ENCODE results near the gene LIPM.

The LIPM gene

DNA sequence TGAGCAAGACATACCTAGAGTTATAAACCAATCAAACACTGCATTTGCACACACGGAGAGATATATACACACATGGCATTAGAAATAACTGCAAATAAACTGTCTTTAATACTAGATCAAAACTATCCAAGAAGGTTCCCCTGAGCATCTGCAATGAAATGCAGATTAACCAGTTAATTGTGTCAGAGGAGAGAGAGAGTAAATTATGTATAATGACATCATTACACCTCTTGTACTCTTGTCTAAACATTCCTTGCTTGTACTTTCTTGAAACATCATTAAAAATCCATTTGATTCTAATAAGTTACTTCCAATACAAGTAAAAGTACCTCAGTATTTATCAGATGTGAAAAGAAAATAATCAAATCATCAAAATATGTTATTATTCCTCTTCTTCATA is 48.2 kb downstream of the LIPM start:
- no peak for FAIRE-seq
- TF ChIP-seq POU2F2 (IDR thresholded peaks at IDR 0.05; ENCODE audit: low read depth, low read length) = no peak
- no peak for TF ChIP-seq SPI1 (IDR thresholded peaks at IDR 0.05; ENCODE audit: low read depth, low read length)
- no peak for TF ChIP-seq POLR2A (IDR thresholded peaks at IDR 0.05; ENCODE audit: low read depth, low read length)
- TF ChIP-seq TAF1 (IDR thresholded peaks at IDR 0.05; ENCODE audit: low read depth, low read length) = no peak
- no peak for TF ChIP-seq POLR2AphosphoS5 (IDR thresholded peaks at IDR 0.05; ENCODE audit: low read depth, low read length)
- TF ChIP-seq PAX5 (IDR thresholded peaks at IDR 0.05; ENCODE audit: insufficient read depth, low read length, severe bottlenecking) = no peak
- DNase-seq (ENCODE audit: insufficient read length, low spot score) = no peak

DNA sequence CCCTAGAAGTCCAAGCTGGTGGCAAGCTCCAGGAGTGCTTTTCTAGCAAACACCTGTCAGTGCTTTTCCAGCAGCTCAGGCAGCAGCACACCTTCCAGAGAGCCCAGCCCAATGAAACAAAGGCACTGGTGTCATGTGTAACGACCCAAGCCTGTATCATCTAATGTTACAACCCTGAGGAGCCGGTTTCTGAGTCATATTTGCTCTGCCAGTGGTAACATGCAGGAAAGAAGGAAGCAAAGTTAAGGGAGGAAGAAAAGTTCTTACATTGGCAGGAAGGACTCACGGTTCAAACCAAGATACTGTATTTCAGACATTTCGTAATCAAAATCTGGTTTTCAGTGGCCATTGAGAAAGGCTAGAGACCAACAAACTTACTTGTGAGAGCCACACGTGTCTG is 49.2 kb downstream of the LIPM start, which contains the start of gene ANKRD22:
Gene ANKRD22, minus strand, starts transcription at position 139 of the 400 bp plus-strand sequence. CDS start 237 bp downstream, outside the sequence.
- no peak for TF ChIP-seq POLR2A (IDR thresholded peaks at IDR 0.05; ENCODE audit: low read depth, low read length)
- TF ChIP-seq SPI1 (IDR thresholded peaks at IDR 0.05; ENCODE audit: low read depth, low read length) = no peak
- no peak for TF ChIP-seq POU2F2 (IDR thresholded peaks at IDR 0.05; ENCODE audit: low read depth, low read length)
- no peak for TF ChIP-seq POLR2AphosphoS5 (IDR thresholded peaks at IDR 0.05; ENCODE audit: low read depth, low read length)
- TF ChIP-seq TAF1 (IDR thresholded peaks at IDR 0.05; ENCODE audit: low read depth, low read length) = no peak
- no peak for TF ChIP-seq PAX5 (IDR thresholded peaks at IDR 0.05; ENCODE audit: insufficient read depth, low read length, severe bottlenecking)
- DNase-seq (ENCODE audit: insufficient read length, low spot score) (no peak), FAIRE-seq (peak; percentile 43)

DNA sequence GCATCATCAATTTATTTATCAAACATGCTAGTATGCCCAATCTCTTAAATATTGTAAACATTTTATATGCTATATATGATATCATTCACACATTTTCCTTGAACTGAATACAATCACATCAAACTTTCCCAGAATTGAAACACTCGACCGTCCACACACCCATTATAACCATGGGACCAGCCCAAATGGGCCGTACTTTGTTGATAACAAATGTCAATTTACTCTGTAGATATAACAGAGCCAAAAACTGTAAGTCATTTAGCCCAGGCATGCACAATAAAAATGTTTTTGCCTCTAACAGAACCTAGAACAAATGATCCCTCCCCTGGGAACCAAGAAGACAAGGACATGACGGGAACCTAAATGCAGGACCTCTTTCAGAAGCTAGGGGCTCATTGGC is 49.8 kb downstream of the LIPM start:
- FAIRE-seq (no peak), DNase-seq (ENCODE audit: insufficient read length, low spot score) (no peak)
- no peak for TF ChIP-seq POLR2AphosphoS5 (IDR thresholded peaks at IDR 0.05; ENCODE audit: low read depth, low read length)
- TF ChIP-seq POU2F2 (IDR thresholded peaks at IDR 0.05; ENCODE audit: low read depth, low read length) = no peak

DNA sequence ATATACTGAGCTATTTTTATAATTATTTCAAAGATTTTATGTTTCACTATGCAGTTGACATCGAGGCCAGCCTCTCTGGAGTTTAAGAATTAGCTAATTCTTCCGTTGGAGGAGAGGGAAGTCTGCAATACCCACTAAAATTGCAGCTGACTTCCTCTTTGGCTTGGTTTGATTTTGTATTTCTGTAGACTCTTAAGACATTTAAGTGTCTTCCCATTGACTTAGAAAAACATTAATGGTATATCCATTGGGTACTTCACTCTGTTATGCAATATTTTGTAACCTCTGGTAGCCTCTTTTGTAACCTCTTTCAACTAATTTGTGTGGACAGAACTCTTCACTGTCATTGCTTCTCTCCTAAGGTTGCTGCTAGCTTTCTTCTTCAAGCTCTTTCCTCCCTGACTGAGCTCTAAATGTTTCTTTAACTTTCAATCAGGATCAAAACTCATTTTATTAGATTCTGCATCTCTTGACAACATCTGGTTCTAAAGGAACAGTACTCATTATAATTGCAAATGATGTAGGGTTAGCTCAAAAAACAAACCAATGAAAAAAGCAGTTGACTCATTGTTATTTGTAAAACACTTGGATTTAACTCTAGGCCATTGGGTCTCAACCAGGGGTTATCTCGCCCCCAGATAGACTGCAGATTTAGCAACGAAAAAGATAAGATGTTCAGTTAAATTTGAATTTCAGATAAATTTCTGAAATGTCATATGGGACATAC is 50.8 kb downstream of the LIPM start:
- FAIRE-seq = no peak
- TF ChIP-seq SPI1 (IDR thresholded peaks at IDR 0.05; ENCODE audit: low read depth, low read length) = peak; percentile 30; the same call in 1 of the 2 replicates
- TF ChIP-seq POLR2A (IDR thresholded peaks at IDR 0.05; ENCODE audit: low read depth, low read length) = no peak
- no peak for DNase-seq (ENCODE audit: insufficient read length, low spot score)

DNA sequence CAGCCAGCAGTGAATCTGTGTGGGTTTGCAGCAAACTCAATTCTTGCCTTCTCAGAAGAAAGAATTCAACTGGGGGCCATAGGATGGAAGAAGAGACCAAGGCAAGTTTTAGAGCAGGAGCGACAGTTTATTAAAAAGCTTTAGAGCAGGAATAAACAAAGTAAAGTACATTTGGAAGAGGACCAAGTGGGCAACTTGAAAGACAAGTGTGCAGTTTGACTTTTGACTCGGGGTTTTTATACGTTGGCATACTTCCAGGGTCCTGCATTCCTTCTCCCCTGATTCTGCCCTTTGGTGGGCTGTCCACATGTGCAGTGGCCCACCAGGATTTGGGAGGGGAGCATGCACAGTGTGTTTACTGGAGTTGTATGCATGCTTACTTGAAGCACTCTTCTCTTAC is 52.2 kb downstream of the LIPM start:
- FAIRE-seq (no peak), DNase-seq (ENCODE audit: insufficient read length, low spot score) (no peak)
- TF ChIP-seq POU2F2 (IDR thresholded peaks at IDR 0.05; ENCODE audit: low read depth, low read length) = no peak
- no peak for TF ChIP-seq SPI1 (IDR thresholded peaks at IDR 0.05; ENCODE audit: low read depth, low read length)
- TF ChIP-seq POLR2AphosphoS5 (IDR thresholded peaks at IDR 0.05; ENCODE audit: low read depth, low read length) = no peak
- TF ChIP-seq TAF1 (IDR thresholded peaks at IDR 0.05; ENCODE audit: low read depth, low read length) = no peak
- TF ChIP-seq POLR2A (IDR thresholded peaks at IDR 0.05; ENCODE audit: low read depth, low read length) = no peak
- TF ChIP-seq PAX5 (IDR thresholded peaks at IDR 0.05; ENCODE audit: insufficient read depth, low read length, severe bottlenecking) = no peak

DNA sequence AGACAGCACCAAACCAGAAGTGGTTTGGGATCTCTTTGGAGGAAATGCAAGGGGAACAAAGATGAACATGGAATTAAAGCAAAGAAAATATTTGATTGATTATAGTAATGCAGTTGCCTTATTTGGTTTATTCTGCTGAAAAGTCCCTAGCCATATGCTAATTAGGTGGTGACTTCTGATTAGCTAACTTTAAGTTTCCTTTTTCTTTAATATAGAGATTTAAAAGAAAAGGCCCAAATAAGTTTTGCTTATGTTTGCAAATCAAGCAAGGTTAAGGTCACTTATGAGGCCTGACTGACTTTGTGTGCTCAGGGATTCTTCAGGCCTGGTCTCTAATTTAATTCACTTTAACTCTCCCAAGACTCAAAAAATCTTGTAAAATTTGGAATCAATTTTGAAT is 55.3 kb downstream of the LIPM start:
- TF ChIP-seq POLR2AphosphoS5 (IDR thresholded peaks at IDR 0.05; ENCODE audit: low read depth, low read length) = no peak
- TF ChIP-seq TAF1 (IDR thresholded peaks at IDR 0.05; ENCODE audit: low read depth, low read length) = no peak
- no peak for TF ChIP-seq PAX5 (IDR thresholded peaks at IDR 0.05; ENCODE audit: insufficient read depth, low read length, severe bottlenecking)
- no peak for TF ChIP-seq POLR2A (IDR thresholded peaks at IDR 0.05; ENCODE audit: low read depth, low read length)
- TF ChIP-seq SPI1 (IDR thresholded peaks at IDR 0.05; ENCODE audit: low read depth, low read length) = no peak
- TF ChIP-seq POU2F2 (IDR thresholded peaks at IDR 0.05; ENCODE audit: low read depth, low read length) = no peak
- DNase-seq (ENCODE audit: insufficient read length, low spot score) = no peak
- FAIRE-seq = no peak

DNA sequence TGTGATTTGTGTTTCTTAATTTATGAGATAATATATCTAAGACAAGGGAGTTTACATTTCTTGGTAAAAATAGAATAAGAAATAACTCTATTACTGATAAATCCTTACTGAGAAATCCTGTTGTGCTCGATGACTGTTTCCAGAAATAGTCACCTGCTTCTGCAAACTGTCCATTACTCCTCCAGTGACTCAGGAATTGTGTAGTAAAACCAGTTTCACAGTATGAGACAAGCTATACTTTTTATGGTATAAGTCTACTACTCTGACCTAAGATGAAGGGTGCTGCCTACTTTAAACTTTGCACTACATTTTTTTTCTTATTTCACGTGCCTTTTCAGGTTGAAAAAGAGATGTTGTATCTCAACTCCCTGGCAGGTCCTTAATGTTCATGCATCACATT is 56.0 kb downstream of the LIPM start:
- FAIRE-seq = no peak

DNA sequence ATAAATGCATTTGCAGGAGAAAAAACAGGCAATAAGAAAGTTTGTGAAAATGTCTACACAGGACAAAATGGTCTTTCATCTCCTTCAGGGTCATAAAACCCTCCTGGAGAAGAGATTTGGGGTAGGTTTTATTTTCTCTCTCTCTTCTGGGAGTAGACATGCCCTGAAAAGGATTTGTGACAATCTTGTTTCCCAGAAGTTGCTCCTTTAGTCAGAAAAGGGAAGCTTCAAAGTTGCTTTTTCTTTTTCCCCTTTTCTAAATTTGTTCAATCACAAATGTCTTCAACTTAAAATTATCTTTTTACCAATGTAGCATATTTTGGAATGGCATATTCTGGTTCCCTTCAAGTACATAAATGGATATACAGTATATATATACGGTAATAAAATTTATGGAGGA is 58.5 kb downstream of the LIPM start:
- no peak for DNase-seq (ENCODE audit: insufficient read length, low spot score)
- TF ChIP-seq POU2F2 (IDR thresholded peaks at IDR 0.05; ENCODE audit: low read depth, low read length) (no peak), POLR2A (IDR thresholded peaks at IDR 0.05; ENCODE audit: low read depth, low read length) (no peak), TAF1 (IDR thresholded peaks at IDR 0.05; ENCODE audit: low read depth, low read length) (no peak), POLR2AphosphoS5 (IDR thresholded peaks at IDR 0.05; ENCODE audit: low read depth, low read length) (no peak), SPI1 (IDR thresholded peaks at IDR 0.05; ENCODE audit: low read depth, low read length) (no peak), PAX5 (IDR thresholded peaks at IDR 0.05; ENCODE audit: insufficient read depth, low read length, severe bottlenecking) (no peak)
- no peak for FAIRE-seq

More for the DNA sequence above, 56.0 kb downstream of the LIPM start:
- TF ChIP-seq POU2F2 (IDR thresholded peaks at IDR 0.05; ENCODE audit: low read depth, low read length) (no peak), TAF1 (IDR thresholded peaks at IDR 0.05; ENCODE audit: low read depth, low read length) (no peak), PAX5 (IDR thresholded peaks at IDR 0.05; ENCODE audit: insufficient read depth, low read length, severe bottlenecking) (no peak), SPI1 (IDR thresholded peaks at IDR 0.05; ENCODE audit: low read depth, low read length) (no peak), POLR2AphosphoS5 (IDR thresholded peaks at IDR 0.05; ENCODE audit: low read depth, low read length) (no peak), POLR2A (IDR thresholded peaks at IDR 0.05; ENCODE audit: low read depth, low read length) (no peak)
- DNase-seq (ENCODE audit: insufficient read length, low spot score) = no peak

DNA sequence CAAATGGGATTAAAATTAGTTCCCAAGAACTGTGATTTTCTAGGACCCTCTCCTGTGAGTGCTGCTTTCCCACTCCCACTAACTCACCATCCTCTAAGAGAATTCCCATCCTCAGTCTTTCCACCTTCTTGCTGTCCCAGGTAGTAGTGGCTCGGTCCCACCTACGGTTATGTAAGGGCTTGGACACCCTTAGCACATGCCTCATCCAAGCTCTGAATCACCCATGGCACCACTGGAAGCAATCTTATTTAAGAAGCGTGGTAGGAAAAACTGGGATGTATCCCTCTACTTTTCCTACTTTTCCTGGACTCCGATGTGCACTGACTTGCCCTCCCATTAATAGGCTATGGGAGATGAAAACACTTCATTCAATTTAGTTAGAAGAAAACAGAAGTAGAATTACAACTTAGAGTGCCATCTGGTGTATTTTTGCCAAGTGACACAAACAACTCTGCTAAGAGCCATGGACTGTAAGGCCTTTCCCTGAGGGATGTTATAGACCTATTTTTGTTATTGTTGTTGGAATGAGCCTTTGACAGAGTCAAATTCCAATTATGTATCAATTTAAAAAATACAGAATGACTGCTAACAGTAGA is 62.8 kb downstream of the LIPM start:
- no peak for FAIRE-seq
- no peak for DNase-seq (ENCODE audit: insufficient read length, low spot score)
- TF ChIP-seq POU2F2 (IDR thresholded peaks at IDR 0.05; ENCODE audit: low read depth, low read length) (no peak), TAF1 (IDR thresholded peaks at IDR 0.05; ENCODE audit: low read depth, low read length) (no peak), POLR2A (IDR thresholded peaks at IDR 0.05; ENCODE audit: low read depth, low read length) (no peak), POLR2AphosphoS5 (IDR thresholded peaks at IDR 0.05; ENCODE audit: low read depth, low read length) (no peak), SPI1 (IDR thresholded peaks at IDR 0.05; ENCODE audit: low read depth, low read length) (no peak), PAX5 (IDR thresholded peaks at IDR 0.05; ENCODE audit: insufficient read depth, low read length, severe bottlenecking) (no peak)

DNA sequence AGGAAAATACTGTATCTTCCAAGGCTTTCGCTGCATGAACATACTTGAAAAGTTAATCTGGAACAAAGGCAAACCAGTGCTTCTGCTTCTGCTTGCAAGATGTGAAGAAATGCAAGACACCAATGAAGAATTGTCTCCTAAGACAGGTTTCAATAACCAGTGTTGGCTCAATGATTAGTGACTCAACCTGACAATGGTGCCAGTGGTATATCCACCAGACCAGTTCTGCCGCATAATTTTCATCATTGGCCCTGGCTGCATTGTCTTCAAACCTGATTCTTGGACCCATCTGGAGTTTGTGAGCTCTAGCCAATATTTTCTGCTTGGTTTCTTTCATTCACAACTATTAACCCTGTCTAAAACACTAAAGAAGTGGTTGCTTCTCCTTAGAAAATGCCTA is 63.9 kb downstream of the LIPM start:
- no peak for FAIRE-seq
- no peak for DNase-seq (ENCODE audit: insufficient read length, low spot score)
- no peak for TF ChIP-seq TAF1 (IDR thresholded peaks at IDR 0.05; ENCODE audit: low read depth, low read length)
- TF ChIP-seq POLR2AphosphoS5 (IDR thresholded peaks at IDR 0.05; ENCODE audit: low read depth, low read length) = no peak
- no peak for TF ChIP-seq POU2F2 (IDR thresholded peaks at IDR 0.05; ENCODE audit: low read depth, low read length)
- no peak for TF ChIP-seq SPI1 (IDR thresholded peaks at IDR 0.05; ENCODE audit: low read depth, low read length)
- no peak for TF ChIP-seq POLR2A (IDR thresholded peaks at IDR 0.05; ENCODE audit: low read depth, low read length)
- no peak for TF ChIP-seq PAX5 (IDR thresholded peaks at IDR 0.05; ENCODE audit: insufficient read depth, low read length, severe bottlenecking)

Data from GM12891 (cell line).